Measurements from ENCODE around the gene IL20RA. TPM values are rescaled to one million over a fixed set of nuclear protein-coding genes. Genes with fewer than 3 reads are reported as not detected.
"Not testable (repeated sequence)": the region's sequence is repeated elsewhere in the genome, so short reads cannot be mapped to it uniquely, and the experiment has no call there.

IL20RA gene
- total RNA-seq, 1 experiment from 2014 or later, result 0.03 TPM

DNA sequence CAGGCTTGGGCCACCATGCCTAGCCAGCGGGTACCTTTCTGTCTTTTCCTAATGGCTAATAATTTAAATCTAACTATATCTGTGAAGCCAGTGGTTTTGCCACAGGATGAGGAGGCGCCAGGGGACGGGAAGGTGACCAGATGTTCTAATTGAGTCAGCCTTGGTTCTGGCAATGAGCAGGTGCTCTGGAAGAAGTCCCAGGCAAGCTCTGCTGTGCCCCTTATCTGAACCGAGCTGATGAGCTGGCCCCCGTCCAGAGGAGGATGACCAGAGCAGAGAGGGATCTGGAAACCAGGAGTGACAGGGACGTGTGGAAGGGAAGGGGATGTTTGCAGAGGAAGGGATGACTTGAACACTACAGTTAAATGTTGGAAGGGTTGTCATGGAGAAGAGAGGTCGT, 75.9 kb downstream of the IL20RA start:
- Histone ChIP-seq H3K27me3 (no peaks in the 10 kb centered on the region), H3K4me3 (no peak overlapping the region), H3K36me3 (no peaks in the 10 kb centered on the region), H3K9me3 (no peaks in the 10 kb centered on the region)
- no peak for DNase-seq

DNA sequence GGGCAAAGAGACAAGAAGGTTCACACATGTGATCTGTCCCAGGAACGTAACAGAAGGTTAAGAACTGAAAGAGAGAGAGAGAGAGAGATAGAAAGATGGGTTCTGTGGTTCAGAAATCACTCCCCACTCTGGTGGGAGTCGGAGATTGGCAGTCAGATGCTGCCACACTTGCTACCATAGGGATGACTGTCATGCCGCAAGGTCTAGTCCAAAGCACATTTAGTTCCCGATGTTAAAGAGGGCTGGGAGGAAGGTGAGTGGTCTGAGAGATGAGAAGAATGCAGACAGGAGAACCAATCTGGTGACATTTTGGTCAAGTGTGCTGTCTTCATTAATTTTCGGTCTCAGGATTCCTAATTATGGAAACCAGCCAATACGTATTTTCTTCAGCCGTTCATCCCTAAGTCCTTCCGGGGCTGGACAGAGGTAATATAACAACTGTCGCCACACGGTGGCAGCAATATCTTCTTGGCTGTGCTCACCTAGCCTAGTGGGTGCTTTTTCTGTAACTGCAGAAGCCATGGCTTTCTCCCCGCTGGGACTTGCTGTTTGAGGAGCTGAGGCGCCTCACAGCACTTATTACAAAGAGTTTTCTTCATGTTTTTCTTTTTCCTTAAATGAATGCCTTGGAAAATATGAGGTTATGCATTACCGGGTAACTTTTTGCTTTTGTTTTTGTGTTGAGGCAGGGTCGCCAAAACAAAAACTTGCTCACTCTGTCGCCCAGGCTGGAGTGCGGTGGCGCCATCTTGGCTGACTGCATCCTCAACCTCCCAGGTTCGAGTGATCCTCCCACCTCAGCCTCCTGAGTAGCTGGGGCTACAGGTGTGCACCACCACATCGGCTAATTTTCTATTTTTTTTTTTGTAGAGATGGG, 76.7 kb downstream of the IL20RA start:
- Histone ChIP-seq H3K9me3 (no peaks in the 10 kb centered on the region), H3K4me3 (no peak overlapping the region), H3K27me3 (no peaks in the 10 kb centered on the region), H3K36me3 (no peaks in the 10 kb centered on the region)
- DNase-seq, result peak; percentile 61

- no peaks in the 10 kb centered on the region for H3K36me3 ChIP-seq
- H3K4me3 ChIP-seq, result no peak overlapping the region
- DNase-seq, result no peak
- H3K27me3 ChIP-seq, result no peaks in the 10 kb centered on the region
- no peaks in the 10 kb centered on the region for H3K9me3 ChIP-seq
Observed at GRCh38 chr6:136964398-136964797, 80.4 kb downstream of the IL20RA start.

GRCh38 chr6:136963259-136963658, 81.5 kb downstream of the IL20RA start:
- Histone ChIP-seq H3K27me3 (no peaks in the 10 kb centered on the region), H3K4me3 (no peak overlapping the region), H3K36me3 (no peaks in the 10 kb centered on the region), H3K9me3 (no peaks in the 10 kb centered on the region)
- no peak for DNase-seq

GRCh38 chr6:136962661-136963060, 82.1 kb downstream of the IL20RA start:
- no peaks in the 10 kb centered on the region for H3K36me3 ChIP-seq
- H3K27me3 ChIP-seq, result no peaks in the 10 kb centered on the region
- H3K4me3 ChIP-seq, result no peak overlapping the region
- no peaks in the 10 kb centered on the region for H3K9me3 ChIP-seq
- no peak for DNase-seq

DNA sequence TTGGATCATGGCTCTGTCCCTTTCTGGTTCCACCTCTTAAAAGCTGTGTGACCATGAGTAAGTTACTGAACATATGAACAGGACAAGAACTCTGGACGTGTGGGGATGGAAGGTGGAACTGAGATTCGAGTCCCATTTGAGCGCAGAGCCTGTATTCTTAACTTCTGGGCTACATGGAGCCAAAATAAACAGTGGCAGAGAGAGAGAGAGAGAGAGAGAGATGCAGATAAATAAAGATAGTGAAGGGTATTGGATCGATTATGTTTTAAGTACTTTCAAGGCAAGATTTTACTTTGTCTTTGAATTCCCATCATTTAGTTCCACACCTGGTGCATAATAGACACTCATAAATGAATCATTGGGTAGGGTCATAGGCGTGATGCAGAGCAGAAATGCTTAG, 82.9 kb downstream of the IL20RA start:
- no peaks in the 10 kb centered on the region for H3K9me3 ChIP-seq
- no peak for DNase-seq
- H3K36me3 ChIP-seq, result no peaks in the 10 kb centered on the region
- H3K4me3 ChIP-seq, result no peak overlapping the region
- no peaks in the 10 kb centered on the region for H3K27me3 ChIP-seq

DNA sequence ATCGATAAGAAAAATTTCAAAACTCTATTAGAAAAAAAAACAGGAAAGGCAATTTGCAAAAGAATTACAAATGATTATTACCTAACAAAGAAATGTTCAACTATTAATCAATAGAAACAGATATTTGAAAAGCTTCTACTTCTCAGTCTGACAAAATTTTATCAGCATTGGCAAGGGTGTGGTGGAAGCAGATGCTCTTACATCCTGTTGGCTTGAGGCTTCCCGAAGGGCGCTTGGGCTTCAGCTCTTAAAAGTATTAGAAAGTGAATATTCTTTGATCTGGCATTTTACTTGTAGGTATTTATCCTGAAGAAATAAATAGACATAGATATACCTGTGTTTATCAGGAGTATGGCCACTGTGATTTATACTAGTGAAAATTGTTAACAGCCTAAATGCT, 84.0 kb downstream of the IL20RA start:
- DNase-seq, result no peak
- no peak overlapping the region for H3K4me3 ChIP-seq
- H3K9me3 ChIP-seq, result no peaks in the 10 kb centered on the region
- H3K36me3 ChIP-seq, result no peaks in the 10 kb centered on the region
- H3K27me3 ChIP-seq, result no peaks in the 10 kb centered on the region

GRCh38 chr6:136959935-136960334, 84.8 kb downstream of the IL20RA start:
- H3K9me3 ChIP-seq, H3K27me3 ChIP-seq, H3K4me3 ChIP-seq, H3K36me3 ChIP-seq, DNase-seq: not testable (repeated sequence)

DNA sequence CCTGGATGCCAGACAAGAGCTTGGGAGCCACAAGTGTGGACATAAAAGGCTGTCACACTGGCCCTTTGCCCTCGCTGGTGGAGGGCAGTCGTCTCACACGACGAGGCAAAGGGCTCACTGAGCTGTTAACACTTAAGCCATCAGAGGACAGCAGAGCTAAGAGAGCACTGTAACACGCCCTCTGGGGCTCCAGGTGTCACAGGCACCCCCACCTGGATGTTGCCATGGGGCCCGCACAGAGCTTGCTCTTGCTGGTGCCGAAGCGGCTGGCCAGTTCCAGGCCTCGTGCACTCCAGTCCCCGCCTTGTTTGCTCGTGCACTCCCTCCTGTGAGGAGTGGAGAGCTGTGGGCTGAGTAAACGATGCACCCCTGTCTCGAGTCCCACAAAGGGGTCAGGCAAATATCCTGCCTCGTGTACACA, 85.3 kb downstream of the IL20RA start:
- Histone ChIP-seq H3K4me3 (no peak overlapping the region), H3K27me3 (no peaks in the 10 kb centered on the region), H3K36me3 (no peaks in the 10 kb centered on the region), H3K9me3 (no peaks in the 10 kb centered on the region)
- no peak for DNase-seq

DNA sequence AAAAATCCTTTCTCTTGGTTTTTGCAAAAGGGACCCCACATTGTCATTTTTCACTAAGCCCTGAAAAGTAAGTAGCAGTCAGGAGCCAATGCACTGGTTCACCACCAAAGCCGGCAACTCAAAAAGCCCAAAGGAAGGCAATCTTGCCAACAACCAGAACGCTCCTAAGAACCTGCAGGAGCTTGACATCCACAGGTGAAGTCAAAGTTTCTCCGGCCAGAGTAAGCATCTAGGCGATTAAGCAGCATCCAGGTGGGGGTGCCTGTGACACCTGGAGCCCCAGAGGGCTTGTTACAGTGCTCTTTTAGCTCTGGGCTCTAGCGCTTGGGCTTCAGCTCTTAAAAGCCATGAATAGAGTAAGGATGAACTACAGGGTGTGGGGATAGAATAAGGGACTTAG, 86.6 kb downstream of the IL20RA start:
- Histone ChIP-seq H3K27me3 (no peaks in the 10 kb centered on the region), H3K36me3 (no peaks in the 10 kb centered on the region), H3K9me3 (no peaks in the 10 kb centered on the region), H3K4me3 (no peak overlapping the region)
- no peak for DNase-seq

- no peak overlapping the region for H3K4me3 ChIP-seq
- no peak for DNase-seq
- no peaks in the 10 kb centered on the region for H3K36me3 ChIP-seq
- H3K27me3 ChIP-seq, result no peaks in the 10 kb centered on the region
- no peaks in the 10 kb centered on the region for H3K9me3 ChIP-seq
Observed at GRCh38 chr6:136956590-136957544, 87.9 kb downstream of the IL20RA start.

- Histone ChIP-seq H3K27me3 (no peaks in the 10 kb centered on the region), H3K4me3 (no peak overlapping the region), H3K36me3 (no peaks in the 10 kb centered on the region), H3K9me3 (no peaks in the 10 kb centered on the region)
- DNase-seq, result no peak
Observed at GRCh38 chr6:136955123-136955522, 89.6 kb downstream of the IL20RA start.

GRCh38 chr6:136952714-136953260, 92.0 kb downstream of the IL20RA start:
- no peaks in the 10 kb centered on the region for H3K27me3 ChIP-seq
- no peak for DNase-seq
- H3K9me3 ChIP-seq, result no peaks in the 10 kb centered on the region
- no peaks in the 10 kb centered on the region for H3K36me3 ChIP-seq
- H3K4me3 ChIP-seq, result no peak overlapping the region

GRCh38 chr6:136950436-136951126, 94.2 kb downstream of the IL20RA start:
- peak; percentile 9 for DNase-seq
- Histone ChIP-seq H3K36me3 (no peaks in the 10 kb centered on the region), H3K9me3 (no peaks in the 10 kb centered on the region), H3K27me3 (no peaks in the 10 kb centered on the region), H3K4me3 (no peak overlapping the region)
